Measurements from ENCODE around the gene MRO. TPM values are rescaled to one million over a fixed set of nuclear protein-coding genes. Genes with fewer than 3 reads are reported as not detected.

The MRO gene
- total RNA-seq, 1 experiment from 2014 or later = 0.32 TPM

GRCh38 chr18:50855976-50856757, 36.4 kb upstream of the MRO start:
- no peak for TF ChIP-seq CTCF (conservative IDR thresholded peaks at IDR 0.05; ENCODE audit: low read depth, low read length)
- no peak for TF ChIP-seq EZH2 (IDR thresholded peaks at IDR 0.05; ENCODE audit: borderline replicate concordance, low read depth, low read length, poor library complexity, severe bottlenecking)
- POLR2A ChIA-PET (ENCODE audit: low non-redundant PET) = no interaction called here
- Histone ChIP-seq H3K9me3 (ENCODE audit: low read depth, low read length, poor library complexity, severe bottlenecking) (no peaks in the 10 kb centered on the region), H3K27ac (ENCODE audit: low read depth, low read length, poor library complexity, severe bottlenecking) (no peak overlapping the region), H3K4me1 (ENCODE audit: insufficient read depth, low read length, poor library complexity, severe bottlenecking) (no peaks in the 10 kb centered on the region), H3K4me3 (ENCODE audit: low read depth, low read length, poor library complexity, severe bottlenecking) (no peak overlapping the region), H3K27me3 (replicated peaks; ENCODE audit: insufficient read depth, low read depth, low read length, poor library complexity) (no peaks in the 10 kb centered on the region), H3K36me3 (ENCODE audit: insufficient read depth, low read length, poor library complexity, severe bottlenecking) (no peaks in the 10 kb centered on the region)
- CTCF ChIA-PET = no interaction called here
- BruUV-seq (replicated peaks) = no TSS peak
- DNase-seq (ENCODE audit: low spot score) = no peak
- intact Hi-C loops (cut with micrococcal nuclease; ENCODE audit: unreplicated experiment) = no loop called here

DNA sequence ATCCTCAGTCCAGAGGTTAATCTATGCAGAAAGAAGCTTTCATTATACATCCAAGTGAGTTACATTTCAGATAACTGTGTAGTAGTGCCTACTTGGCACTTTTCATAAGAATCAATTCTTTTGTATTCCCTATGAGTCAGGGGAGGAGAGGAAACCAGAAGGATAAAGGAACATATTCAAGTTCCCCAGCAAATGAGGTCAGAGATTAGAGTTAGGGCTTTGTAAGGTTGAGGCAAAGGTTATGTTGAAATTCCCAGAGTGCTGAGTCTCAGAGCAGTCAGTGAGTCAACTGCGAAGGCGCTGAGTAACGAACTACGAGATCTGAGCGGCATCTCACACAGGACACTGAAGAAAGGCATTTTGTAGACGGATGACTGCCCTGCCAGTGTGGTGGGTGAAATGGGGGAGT, 34.1 kb upstream of the MRO start:
- BruUV-seq (replicated peaks) = no TSS peak
- no peaks in the 10 kb centered on the region for H3K27me3 ChIP-seq (replicated peaks; ENCODE audit: insufficient read depth, low read depth, low read length, poor library complexity)
- no peak overlapping the region for H3K4me3 ChIP-seq (ENCODE audit: low read depth, low read length, poor library complexity, severe bottlenecking)
- intact Hi-C loops (cut with micrococcal nuclease; ENCODE audit: unreplicated experiment) = no loop called here
- H3K9me3 ChIP-seq (ENCODE audit: low read depth, low read length, poor library complexity, severe bottlenecking) = no peaks in the 10 kb centered on the region
- TF ChIP-seq EZH2 (IDR thresholded peaks at IDR 0.05; ENCODE audit: borderline replicate concordance, low read depth, low read length, poor library complexity, severe bottlenecking) = no peak
- TF ChIP-seq CTCF (conservative IDR thresholded peaks at IDR 0.05; ENCODE audit: low read depth, low read length) = no peak
- no peaks in the 10 kb centered on the region for H3K4me1 ChIP-seq (ENCODE audit: insufficient read depth, low read length, poor library complexity, severe bottlenecking)
- H3K36me3 ChIP-seq (ENCODE audit: insufficient read depth, low read length, poor library complexity, severe bottlenecking) = no peaks in the 10 kb centered on the region
- no peak overlapping the region for H3K27ac ChIP-seq (ENCODE audit: low read depth, low read length, poor library complexity, severe bottlenecking)
- DNase-seq (ENCODE audit: low spot score) = no peak
- ChIA-PET POLR2A (ENCODE audit: low non-redundant PET) (no interaction called here), CTCF (no interaction called here)

DNA sequence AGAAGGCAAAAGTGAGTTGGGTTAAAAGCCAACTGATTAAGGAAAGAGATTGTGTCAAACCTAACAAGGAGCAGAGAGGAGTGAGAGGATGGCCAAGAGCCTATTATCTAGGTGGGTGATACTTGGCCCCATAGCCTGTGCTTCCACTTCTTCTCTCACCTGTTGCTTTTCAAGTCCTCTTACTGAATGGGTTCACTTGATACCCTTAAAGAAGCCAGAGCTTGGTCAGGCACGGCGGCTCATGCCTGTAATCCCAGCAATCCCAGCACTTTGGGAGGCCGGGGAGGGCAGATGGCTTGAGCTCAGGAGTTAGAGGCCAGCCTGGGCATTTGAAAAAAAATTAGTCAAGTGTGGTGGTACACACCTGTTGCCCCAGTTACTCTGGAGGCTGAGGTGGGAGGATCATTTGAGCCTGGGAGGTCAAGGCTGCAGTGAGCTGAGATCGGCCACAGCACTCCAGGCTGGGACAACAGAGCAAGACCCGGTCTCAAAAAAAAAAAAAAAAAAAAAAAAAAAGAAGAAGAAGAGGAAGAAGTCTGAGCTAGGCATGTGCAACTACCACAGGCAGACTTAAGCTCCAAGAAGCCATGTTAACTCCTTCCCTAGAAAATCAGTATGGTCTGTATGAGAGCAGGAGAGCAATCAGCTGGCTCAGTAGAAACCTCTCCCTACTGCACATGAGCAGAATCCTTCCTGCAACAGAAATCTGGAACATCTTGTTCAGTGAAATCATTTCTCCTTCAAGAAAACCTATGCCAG, 30.7 kb upstream of the MRO start:
- BruUV-seq (replicated peaks) = no TSS peak
- intact Hi-C loops (cut with micrococcal nuclease; ENCODE audit: unreplicated experiment) = no loop called here
- Histone ChIP-seq H3K27me3 (replicated peaks; ENCODE audit: insufficient read depth, low read depth, low read length, poor library complexity) (no peaks in the 10 kb centered on the region), H3K27ac (ENCODE audit: low read depth, low read length, poor library complexity, severe bottlenecking) (no peak overlapping the region), H3K36me3 (ENCODE audit: insufficient read depth, low read length, poor library complexity, severe bottlenecking) (no peaks in the 10 kb centered on the region), H3K4me3 (ENCODE audit: low read depth, low read length, poor library complexity, severe bottlenecking) (no peak overlapping the region), H3K9me3 (ENCODE audit: low read depth, low read length, poor library complexity, severe bottlenecking) (no peaks in the 10 kb centered on the region), H3K4me1 (ENCODE audit: insufficient read depth, low read length, poor library complexity, severe bottlenecking) (no peaks in the 10 kb centered on the region)
- ChIA-PET POLR2A (ENCODE audit: low non-redundant PET) (no interaction called here), CTCF (no interaction called here)
- no peak for DNase-seq (ENCODE audit: low spot score)
- TF ChIP-seq EZH2 (IDR thresholded peaks at IDR 0.05; ENCODE audit: borderline replicate concordance, low read depth, low read length, poor library complexity, severe bottlenecking) = no peak
- no peak for TF ChIP-seq CTCF (conservative IDR thresholded peaks at IDR 0.05; ENCODE audit: low read depth, low read length)
